Nucleus accumbens (tissue), 56 donors: Measurements from ENCODE around the gene AMPD3.

Experiments used
- DNase-seq, 56 donors: peaks; one replicate each; lab custom pipeline; 2025; lab: John Stamatoyannopoulos, UW

The AMPD3 gene

GRCh38 chr11:10500757-10501684, 46.0 kb downstream of the AMPD3 start:
- no peak for DNase-seq

GRCh38 chr11:10502065-10502680, 47.1 kb downstream of the AMPD3 start:
- DNase-seq: no peak

GRCh38 chr11:10502770-10503169, 47.7 kb downstream of the AMPD3 start:
- DNase-seq: no peak

GRCh38 chr11:10503221-10503620, 48.2 kb downstream of the AMPD3 start:
- DNase-seq: no peak

GRCh38 chr11:10503777-10504480, 48.9 kb downstream of the AMPD3 start:
- DNase-seq: no peak

- no peak for DNase-seq
Measured at GRCh38 chr11:10504490-10504889, 49.4 kb downstream of the AMPD3 start.

GRCh38 chr11:10505278-10506007, 50.4 kb downstream of the AMPD3 start:
- DNase-seq: no peak

GRCh38 chr11:10506008-10506370, 50.9 kb downstream of the AMPD3 start:
- no peak for DNase-seq

- no peak for DNase-seq
Measured at GRCh38 chr11:10511181-10511621, 56.1 kb downstream of the AMPD3 start.

GRCh38 chr11:10514202-10514601, 59.1 kb downstream of the AMPD3 start:
- no peak for DNase-seq

- DNase-seq: no peak
Measured at GRCh38 chr11:10514709-10515108, 59.6 kb downstream of the AMPD3 start.

GRCh38 chr11:10515418-10515817, 60.4 kb downstream of the AMPD3 start:
- DNase-seq: no peak

GRCh38 chr11:10518123-10518522, 63.1 kb downstream of the AMPD3 start:
- DNase-seq: no peak

- DNase-seq: no peak
Measured at GRCh38 chr11:10518891-10519290, 63.8 kb downstream of the AMPD3 start.

- DNase-seq: no peak
Measured at GRCh38 chr11:10519630-10520029, 64.6 kb downstream of the AMPD3 start.

- DNase-seq: no peak
Measured at GRCh38 chr11:10520562-10520961, 65.5 kb downstream of the AMPD3 start.

- peak in 1 of 56 donors; percentile 17 for DNase-seq
Measured at GRCh38 chr11:10522276-10522675, 67.2 kb downstream of the AMPD3 start.

GRCh38 chr11:10522921-10523320, 67.9 kb downstream of the AMPD3 start:
- no peak for DNase-seq

GRCh38 chr11:10524471-10524870, 69.4 kb downstream of the AMPD3 start:
- no peak for DNase-seq
